Measurements from ENCODE around the gene CARMIL1.

GRCh38 chr6:25483943-25484342 lies 204.8 kb downstream of the CARMIL1 start:
- TF ChIP-seq, protein P1, sequence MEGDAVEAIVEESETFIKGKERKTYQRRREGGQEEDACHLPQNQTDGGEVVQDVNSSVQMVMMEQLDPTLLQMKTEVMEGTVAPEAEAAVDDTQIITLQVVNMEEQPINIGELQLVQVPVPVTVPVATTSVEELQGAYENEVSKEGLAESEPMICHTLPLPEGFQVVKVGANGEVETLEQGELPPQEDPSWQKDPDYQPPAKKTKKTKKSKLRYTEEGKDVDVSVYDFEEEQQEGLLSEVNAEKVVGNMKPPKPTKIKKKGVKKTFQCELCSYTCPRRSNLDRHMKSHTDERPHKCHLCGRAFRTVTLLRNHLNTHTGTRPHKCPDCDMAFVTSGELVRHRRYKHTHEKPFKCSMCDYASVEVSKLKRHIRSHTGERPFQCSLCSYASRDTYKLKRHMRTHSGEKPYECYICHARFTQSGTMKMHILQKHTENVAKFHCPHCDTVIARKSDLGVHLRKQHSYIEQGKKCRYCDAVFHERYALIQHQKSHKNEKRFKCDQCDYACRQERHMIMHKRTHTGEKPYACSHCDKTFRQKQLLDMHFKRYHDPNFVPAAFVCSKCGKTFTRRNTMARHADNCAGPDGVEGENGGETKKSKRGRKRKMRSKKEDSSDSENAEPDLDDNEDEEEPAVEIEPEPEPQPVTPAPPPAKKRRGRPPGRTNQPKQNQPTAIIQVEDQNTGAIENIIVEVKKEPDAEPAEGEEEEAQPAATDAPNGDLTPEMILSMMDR (IDR thresholded peaks at IDR 0.05) = no peak
- no peak for TF ChIP-seq POLR2A (IDR thresholded peaks at IDR 0.05)
